Heart right ventricle (tissue), 16 donors: Measurements from ENCODE around the gene ANXA6. TPM values are rescaled to one million over a fixed set of nuclear protein-coding genes. Genes with fewer than 3 reads are reported as not detected.

ENCODE experiments used
- ATAC-seq, 8 donors: fragments of 200-7000 bp; cut with Tn5 transposase; one replicate each; pipeline ENCODE4 v1.9.1; 2020; ENCODE audit warnings: mild to moderate bottlenecking in 8 of 8, moderate library complexity in 8 of 8, moderate number of reproducible peaks in 1 of 8
- DNase-seq, 2 donors: peaks; one replicate each; pipeline ENCODE4 v3.0.0-alpha.2; 2020
- H3K27ac ChIP-seq, 10 donors: fragments of 200-600 bp; sonication (generic) in 2 of 10; one replicate each; pipeline versions ENCODE4 v1.5.0 to v1.8.0; 2020 to 2022; ENCODE audit warnings: mild to moderate bottlenecking in 3 of 10
- H3K27me3 ChIP-seq, 7 donors: fragments of 200-600 bp; one replicate each; pipeline ENCODE4 v1.8.0; 2021 to 2022; ENCODE audit warnings: mild to moderate bottlenecking in 2 of 7
- H3K36me3 ChIP-seq, 9 donors: fragments of 200-600 bp; sonication (generic) in 1 of 9; one replicate each; pipeline versions ENCODE4 v1.5.0 to v1.8.0; 2020 to 2022; ENCODE audit warnings: mild to moderate bottlenecking in 2 of 9
- H3K4me1 ChIP-seq, 9 donors: fragments of 200-600 bp; sonication (generic) in 1 of 9; one replicate each; pipeline versions ENCODE4 v1.5.0 to v1.8.0; 2020 to 2022; ENCODE audit warnings: mild to moderate bottlenecking in 4 of 9
- H3K4me3 ChIP-seq, 10 donors: fragments of 200-600 bp; sonication (generic) in 2 of 10; one replicate each; pipeline versions ENCODE4 v1.5.0 to v1.8.0; 2020 to 2022; ENCODE audit warnings: mild to moderate bottlenecking in 7 of 10, moderate library complexity in 2 of 10
- H3K9me3 ChIP-seq, 11 donors: fragments of 200-600 bp in 10 of 11; sonication (generic) in 2 of 11; one replicate each; pipeline versions ENCODE4 v1.5.0 to v1.8.0; 2013 to 2022; ENCODE audit warnings: mild to moderate bottlenecking in 2 of 11, control low read depth in 1 of 11, moderate library complexity in 1 of 11
- CTCF ChIP-seq, 9 donors: fragments of 200-600 bp; sonication (generic) in 2 of 9; IDR thresholded peaks; one replicate each; pipeline versions ENCODE4 v1.5.0 to v1.8.0; 2021 to 2022; ENCODE audit warnings: antibody characterized with exemption in 9 of 9, mild to moderate bottlenecking in 5 of 9, moderate library complexity in 1 of 9
- WGBS, 2 donors: extraction: QIAGEN DNeasy Blood & Tissue Kit; methylation state at CpG; one replicate each; pipeline ENCODE4 v1.1.7; 2013; ENCODE audit warnings: inconsistent platforms in 1 of 2; 5-methylcytosine and 5-hydroxymethylcytosine counted together
- intact Hi-C, 10 donors: fragments of 100-400 bp; cut with DNase I; formaldehyde crosslinking; loops; one replicate each; pipeline versions ENCODE4 v1.11.1 to v1.14.2; 2022
- polyA plus RNA-seq, 2 donors: library from polyadenylated mRNA; stranded (reverse); fragments of 200-250 nt; gene quantifications; one replicate each; pipeline ENCODE4 v1.2.3, GENCODE V29; 2013
- total RNA-seq, 10 donors: library from RNA; stranded (reverse); fragmentation: NEBNext Ultra II Directional in 3 of 10; extraction: Animal tissue kit (Norgen Biotek cat#: 25700) in 3 of 10; gene quantifications; one replicate each; pipeline versions ENCODE4 v1.2.1 to v1.2.4, GENCODE V29; 2021 to 2023
- donor health status: Arrhythmogenic right ventricular cardiomyopathy.
- donor health status: ischemic (EF 13 %, LVEDD 7.1; RV severe dilation, severe dysfunction).
- donor health status: healthy with polysubstance abuse.
- donor health status: DM: no; HTN: yes; CAD: no.
- donor health status: DM: no; HTN: no; CAD: no.
- donor health status: ischemic (EF 25% LVEDD 6.9; RV normal size, moderate dysfunction).
- donor health status: ischemic (EF 25% LVEDD 5.7; RV mildly dilated, moderate dysfunction).
- donor health status: healthy.
- donor health status: DM: yes; HTN: yes; CAD: no.
- donor health status: Ischemic cardiomyopathy.
- donor health status: ischemic (EF 35%, LVEDD 5.7; RV mildly dilated, moderate dysfunction).
- donor health status: nonischemic (EF 11% LVEDD 7.7; RV severe dilation, severe dysfunction).
- donor health status: DM: yes; HTN: yes; CAD: no.
- donor health status: PGD.
- donor health status: ischemic (EF 29% LVEDD 5.4; RV normal size, mild dysfunction).
- donor health status: nonischemic (EF 23%, LVEDD 6.1; RV moderate dilation, normal function).

ANXA6 gene
- total and polyA plus RNA-seq, 12 donors, result 137 to 275 (median 218) TPM

GRCh38 chr5:151181818-151182523 is 24.4 kb upstream of the ANXA6 start:
- peaks cover 0 to 91% (median 12%) of the 10 kb centered on the region in 9 donors for H3K36me3 ChIP-seq
- 64 to 71% methylated on average over 4 of the region's 4 CpGs for WGBS, 2 donors

GRCh38 chr5:151180291-151180690 is 22.7 kb upstream of the ANXA6 start:
- ATAC-seq (no peak), DNase-seq (no peak)
- WGBS, 2 donors, result 79 to 98% methylated on average over 6 of the region's 6 CpGs
- no peaks in the 10 kb centered on the region for H3K9me3 ChIP-seq
- peaks cover 0 to 76% (median 6%) of the 10 kb centered on the region in 9 donors for H3K36me3 ChIP-seq
- intact Hi-C loops, result no loop called here
- no peaks in the 10 kb centered on the region for H3K27me3 ChIP-seq
- H3K4me3 ChIP-seq, result no peak overlapping the region
- H3K4me1 ChIP-seq, result peaks cover 0 to 9% (median 0%) of the 10 kb centered on the region in 9 donors
- no peak overlapping the region for H3K27ac ChIP-seq
- no peak for TF ChIP-seq CTCF (IDR thresholded peaks at IDR 0.05)

More at GRCh38 chr5:151181818-151182523, 24.4 kb upstream of the ANXA6 start:
- no peak for DNase-seq
- ATAC-seq, result peak in 2 of 8 donors; percentile 20 to 30
- TF ChIP-seq CTCF (IDR thresholded peaks at IDR 0.05), result no peak
- Histone ChIP-seq H3K4me3 (no peak overlapping the region), H3K27ac (no peak overlapping the region), H3K27me3 (no peaks in the 10 kb centered on the region), H3K9me3 (no peaks in the 10 kb centered on the region), H3K4me1 (peaks cover 0 to 13% (median 0%) of the 10 kb centered on the region in 9 donors)
- intact Hi-C loops, result no loop called here

- DNase-seq (no peak), ATAC-seq (no peak)
- H3K4me3 ChIP-seq, result no peak overlapping the region
- H3K4me1 ChIP-seq, result peaks cover 0 to 9% (median 0%) of the 10 kb centered on the region in 9 donors
- H3K27me3 ChIP-seq, result no peaks in the 10 kb centered on the region
- no peak for TF ChIP-seq CTCF (IDR thresholded peaks at IDR 0.05)
- H3K9me3 ChIP-seq, result no peaks in the 10 kb centered on the region
- no peak overlapping the region for H3K27ac ChIP-seq
- 94 to 97% methylated on average over 4 of the region's 4 CpGs for WGBS, 2 donors
- peaks cover 0 to 68% (median 6%) of the 10 kb centered on the region in 9 donors for H3K36me3 ChIP-seq
- intact Hi-C loops, result loop anchor here in 1 of 10 donors (10.0 kb wide), 1 partner anchor 55 kb away; no protein-coding TSS in a partner anchor
Observed at GRCh38 chr5:151179489-151179840, 21.9 kb upstream of the ANXA6 start.

GRCh38 chr5:151178777-151179488 is 21.4 kb upstream of the ANXA6 start:
- DNase-seq, result no peak
- TF ChIP-seq CTCF (IDR thresholded peaks at IDR 0.05), result no peak
- Histone ChIP-seq H3K9me3 (no peaks in the 10 kb centered on the region), H3K27ac (no peak overlapping the region), H3K36me3 (peaks cover 0 to 63% (median 6%) of the 10 kb centered on the region in 9 donors), H3K4me1 (peaks cover 0 to 14% (median 0%) of the 10 kb centered on the region in 9 donors), H3K4me3 (no peak overlapping the region), H3K27me3 (no peaks in the 10 kb centered on the region)
- intact Hi-C loops, result loop anchor here in 1 of 10 donors (10.0 kb wide), 1 partner anchor 56 kb away; no protein-coding TSS in a partner anchor
- no peak for ATAC-seq
- WGBS, 2 donors, result 83 to 92% methylated on average over 5 of the region's 5 CpGs
